SK-N-SH (cell line): ENCODE results near the gene RGS6. TPM values are rescaled to one million over a fixed set of nuclear protein-coding genes. Genes with fewer than 3 reads are reported as not detected.

Source experiments
- CTCF ChIA-PET: fragments of 300-600, 350-600 bp; formaldehyde crosslinking; extraction: SDS; loops from one replicate; lab custom pipeline; 2021; lab: Yijun Ruan, JAX
- POLR2A ChIA-PET: fragments of 350-600 bp; sonication (Branson Sonifier 250); formaldehyde crosslinking; extraction: SDS; loops from one replicate; lab custom pipeline; 2020; ENCODE audit warnings: antibody characterized with exemption, inconsistent platforms; lab: Yijun Ruan, JAX
- DNase-seq: peaks from one replicate; pipeline ENCODE4 v3.0.0; 2012
- H2AFZ ChIP-seq: fragments of 200-600 bp; sonication (generic); 2 replicates; pipeline ENCODE4 v1.8.1; 2016; ENCODE audit warnings: antibody characterized with exemption, mild to moderate bottlenecking, low read depth
- H3F3A ChIP-seq: fragments of 200-600 bp; sonication (generic); replicated peaks from 2 replicates; pipeline ENCODE3; 2016; ENCODE audit warnings: antibody characterized with exemption, mild to moderate bottlenecking; ENCODE audit not compliant: insufficient read depth
- H3K27ac ChIP-seq, 2 experiments: fragments of 200-500 bp in 1 of 2; fragments of 200-600 bp in 1 of 2; sonication (Bioruptor generic) in 1 of 2; sonication (generic), shearing (Covaris generic) in 1 of 2; 2 replicates each; pipeline versions ENCODE4 v1.5.1 to v1.6.1; 2014 to 2016; ENCODE audit warnings: low read depth in 2 of 2, inconsistent platforms in 1 of 2, low read length in 1 of 2, mild to moderate bottlenecking in 1 of 2, mixed read lengths in 1 of 2
- H3K27me3 ChIP-seq: fragments of 200-600 bp; sonication (generic), shearing (Covaris generic); 2 replicates; pipeline ENCODE4 v1.6.1; 2016; ENCODE audit warnings: mixed run types; ENCODE audit not compliant: insufficient read depth
- H3K36me3 ChIP-seq, 2 experiments: fragments of 200-500 bp in 1 of 2; fragments of 200-600 bp in 1 of 2; sonication (Bioruptor generic) in 1 of 2; sonication (generic) in 1 of 2; replicated peaks in 1 of 2; 2 replicates each; pipeline versions ENCODE3 to v1.5.1; 2014 to 2016; ENCODE audit warnings: low read length in 1 of 2, mild to moderate bottlenecking in 1 of 2; ENCODE audit not compliant: insufficient read depth in 2 of 2, control insufficient read depth in 1 of 2
- H3K4me1 ChIP-seq, 2 experiments: fragments of 200-500 bp in 1 of 2; fragments of 200-600 bp in 1 of 2; sonication (Bioruptor generic) in 1 of 2; sonication (generic), shearing (Covaris generic) in 1 of 2; 2 replicates each; pipeline versions ENCODE4 v1.5.1 to v1.6.1; 2014 to 2016; ENCODE audit warnings: low read depth in 1 of 2, low read length in 1 of 2, mixed run types in 1 of 2; ENCODE audit not compliant: insufficient read depth in 2 of 2, control insufficient read depth in 1 of 2
- H3K4me2 ChIP-seq: fragments of 200-600 bp; sonication (generic), shearing (Covaris generic); 2 replicates; pipeline ENCODE4 v1.6.1; 2017; ENCODE audit warnings: mixed run types
- H3K4me3 ChIP-seq, 2 experiments: fragments of 200-500 bp in 1 of 2; fragments of 200-600 bp in 1 of 2; sonication (Bioruptor generic) in 1 of 2; sonication (generic), shearing (Covaris generic) in 1 of 2; 2 replicates each; pipeline versions ENCODE4 v1.5.1 to v1.8.1; 2014 to 2016; ENCODE audit warnings: low read depth in 2 of 2, inconsistent platforms in 1 of 2, low read length in 1 of 2, mild to moderate bottlenecking in 1 of 2, mixed read lengths in 1 of 2, moderate library complexity in 1 of 2
- H3K79me2 ChIP-seq: fragments of 200-600 bp; sonication (generic); 2 replicates; pipeline ENCODE4 v1.8.1; 2017; ENCODE audit warnings: mild to moderate bottlenecking; ENCODE audit not compliant: insufficient read depth
- H3K9ac ChIP-seq: fragments of 200-600 bp; sonication (generic); 2 replicates; pipeline ENCODE4 v1.6.1; 2017; ENCODE audit warnings: mixed run types
- H3K9me2 ChIP-seq: fragments of 200-600 bp; sonication (generic); 2 replicates; pipeline ENCODE4 v1.6.1; 2017; ENCODE audit warnings: mixed run types
- H3K9me3 ChIP-seq: fragments of 200-600 bp; sonication (generic); 2 replicates; pipeline ENCODE4 v1.6.1; 2017; ENCODE audit warnings: mixed run types, mild to moderate bottlenecking, moderate library complexity
- H4K20me1 ChIP-seq: fragments of 200-600 bp; sonication (generic); 2 replicates; pipeline ENCODE4 v1.6.1; 2017; ENCODE audit warnings: mild to moderate bottlenecking, mixed run types; ENCODE audit not compliant: insufficient read depth
- CHD2 ChIP-seq: fragments of 150-350 bp; IDR thresholded peaks from 2 replicates; pipeline ENCODE4 v1.6.1; 2018; ENCODE audit warnings: low read length; ENCODE audit not compliant: partially characterized antibody
- EP300 ChIP-seq, 2 experiments: IDR thresholded peaks; 2 replicates each; pipeline versions ENCODE4 v1.4.0 to v1.6.1; 2012; ENCODE audit warnings: borderline replicate concordance in 1 of 2, low read depth in 1 of 2, low read length in 1 of 2
- FOSL2 ChIP-seq: IDR thresholded peaks from 2 replicates; pipeline ENCODE4 v1.4.0; 2012; ENCODE audit warnings: low read depth, mild to moderate bottlenecking, moderate library complexity, borderline replicate concordance
- FOXJ3 ChIP-seq: sonication (generic); formaldehyde crosslinking; IDR thresholded peaks from 2 replicates; pipeline ENCODE4 v1.5.1; 2020; ENCODE audit warnings: mild to moderate bottlenecking, missing genetic modification reagents
- FOXM1 ChIP-seq: IDR thresholded peaks from 2 replicates; pipeline ENCODE4 v1.4.0; 2012; ENCODE audit warnings: low read depth, mild to moderate bottlenecking
- GABPA ChIP-seq: IDR thresholded peaks from 2 replicates; pipeline ENCODE4 v1.4.0; 2012; ENCODE audit warnings: low read depth, mild to moderate bottlenecking
- GATA2 ChIP-seq: sonication (generic); formaldehyde crosslinking; IDR thresholded peaks from 2 replicates; pipeline ENCODE4 v1.5.0; 2020; ENCODE audit warnings: mild to moderate bottlenecking, missing genetic modification reagents
- MEF2A ChIP-seq: IDR thresholded peaks from 2 replicates; pipeline ENCODE4 v1.4.0; 2012; ENCODE audit warnings: low read depth, borderline replicate concordance
- MXI1 ChIP-seq: IDR thresholded peaks from 2 replicates; pipeline ENCODE4 v1.6.1; 2012; ENCODE audit warnings: mild to moderate bottlenecking, low read depth, low read length, improper control_type of control experiment
- NRF1 ChIP-seq: IDR thresholded peaks from 2 replicates; pipeline ENCODE4 v1.6.1; 2012; ENCODE audit warnings: low read depth, mild to moderate bottlenecking, low read length
- POLR2AphosphoS5 ChIP-seq: IDR thresholded peaks from 2 replicates; pipeline ENCODE4 v1.6.1; 2012; ENCODE audit warnings: low read depth, low read length
- RCOR1 ChIP-seq: fragments of 150-350 bp; IDR thresholded peaks from 2 replicates; pipeline ENCODE4 v1.6.1; 2017; ENCODE audit warnings: antibody characterized with exemption, low read length
- RXRA ChIP-seq: IDR thresholded peaks from 2 replicates; pipeline ENCODE4 v1.4.0; 2012; ENCODE audit warnings: low read depth, mild to moderate bottlenecking, borderline replicate concordance
- SMC3 ChIP-seq: IDR thresholded peaks from 2 replicates; pipeline ENCODE4 v1.6.1; 2012; ENCODE audit warnings: low read depth, low read length, improper control_type of control experiment
- TAF1 ChIP-seq: IDR thresholded peaks from 2 replicates; pipeline ENCODE4 v1.6.1; 2012; ENCODE audit warnings: low read depth, mild to moderate bottlenecking, low read length, moderate library complexity, borderline replicate concordance
- YY1 ChIP-seq: IDR thresholded peaks from 2 replicates; pipeline ENCODE4 v1.4.0; 2012; ENCODE audit warnings: low read depth, mild to moderate bottlenecking
- WGBS: methylation state at CpG from one replicate; pipeline ENCODE4 v1.1.6; 2017; ENCODE audit warnings: low lambda C conversion rate; 5-methylcytosine and 5-hydroxymethylcytosine counted together
- polyA plus RNA-seq, 3 experiments: library from polyadenylated mRNA; depleted of rRNA; stranded (reverse); fragments of >200 nt; gene quantifications; 2 replicates each; pipeline ENCODE4 v1.2.3, GENCODE V29; 2012
- TF ChIP-seq, protein P1 (sequence below): fragments of 150-350 bp; IDR thresholded peaks from 2 replicates; pipeline ENCODE4 v1.6.1; 2017; ENCODE audit warnings: antibody characterized with exemption, low read length, low read depth, borderline replicate concordance
- TF ChIP-seq, protein P2 (sequence below): IDR thresholded peaks from 2 replicates; pipeline ENCODE4 v1.4.0; 2012; ENCODE audit warnings: low read depth, borderline replicate concordance
- TF ChIP-seq, protein P3 (sequence below): IDR thresholded peaks from 2 replicates; pipeline ENCODE4 v1.4.0; 2012; ENCODE audit warnings: low read depth
- TF ChIP-seq, protein P4 (sequence below): IDR thresholded peaks from 2 replicates; pipeline ENCODE4 v1.6.1; 2012; ENCODE audit warnings: mild to moderate bottlenecking, low read depth, low read length, moderate library complexity
- TF ChIP-seq, protein P5 (sequence below): fragments of 200-600 bp; sonication (generic); IDR thresholded peaks from 2 replicates; pipeline ENCODE4 v1.6.1; 2017; ENCODE audit warnings: antibody characterized with exemption, mild to moderate bottlenecking, moderate library complexity

Gene RGS6
- polyA plus RNA-seq, 1 of the 3 experiments (the other 2 are of a cell fraction) = not detected

DNA sequence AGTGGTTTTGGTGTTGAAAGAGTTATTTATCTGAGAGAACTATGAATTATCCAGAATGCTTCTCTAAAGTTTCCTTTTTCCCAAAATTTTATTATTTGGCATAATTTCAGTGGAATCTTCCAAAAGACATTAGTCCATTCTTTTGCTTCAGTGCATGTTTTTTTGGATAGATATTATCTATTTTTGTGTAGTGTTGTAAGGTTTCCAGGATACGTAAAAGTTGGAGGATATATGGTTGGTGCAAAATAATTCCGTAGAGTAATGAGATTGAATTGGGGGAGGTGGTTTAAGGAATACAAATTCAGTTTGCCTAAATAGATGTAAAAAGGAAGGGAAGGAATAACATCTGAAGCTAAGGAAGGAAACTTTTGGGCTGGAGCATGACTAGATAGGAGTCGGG is 186.6 kb downstream of the RGS6 start:
- Histone ChIP-seq H2AFZ (no peak overlapping the region), H3K4me3 (no peak overlapping the region), H3K79me2 (no peaks in the 10 kb centered on the region), H3K9me3 (no peaks in the 10 kb centered on the region), H3K36me3 (no peaks in the 10 kb centered on the region), H3F3A (no peaks in the 10 kb centered on the region), H3K4me1 (no peaks in the 10 kb centered on the region), H3K9me2 (no peaks in the 10 kb centered on the region), H3K4me2 (no peak overlapping the region), H3K27ac (no peak overlapping the region), H4K20me1 (no peaks in the 10 kb centered on the region), H3K9ac (no peak overlapping the region), H3K27me3 (no peaks in the 10 kb centered on the region; the same call in 1 of the 2 replicates)
- CTCF ChIA-PET = interaction anchor here (1.0 kb wide), 1 partner anchor 15 kb away, joined by 4 read pairs; no protein-coding TSS in a partner anchor
- DNase-seq = no peak
- WGBS = 4% methylated on average over 3 of the region's 3 CpGs
- no peak for TF ChIP-seq MEF2A
- TF ChIP-seq RCOR1 = no peak
- TF ChIP-seq FOXJ3 (CRISPR knock-in tag) = no peak
- TF ChIP-seq RXRA = no peak
- no peak for TF ChIP-seq FOXM1
- TF ChIP-seq CHD2 = no peak
- TF ChIP-seq, protein P1, sequence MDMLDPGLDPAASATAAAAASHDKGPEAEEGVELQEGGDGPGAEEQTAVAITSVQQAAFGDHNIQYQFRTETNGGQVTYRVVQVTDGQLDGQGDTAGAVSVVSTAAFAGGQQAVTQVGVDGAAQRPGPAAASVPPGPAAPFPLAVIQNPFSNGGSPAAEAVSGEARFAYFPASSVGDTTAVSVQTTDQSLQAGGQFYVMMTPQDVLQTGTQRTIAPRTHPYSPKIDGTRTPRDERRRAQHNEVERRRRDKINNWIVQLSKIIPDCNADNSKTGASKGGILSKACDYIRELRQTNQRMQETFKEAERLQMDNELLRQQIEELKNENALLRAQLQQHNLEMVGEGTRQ = no peak
- no peak for TF ChIP-seq GATA2 (CRISPR knock-in tag)
- TF ChIP-seq POLR2AphosphoS5 = no peak
- TF ChIP-seq, protein P2, sequence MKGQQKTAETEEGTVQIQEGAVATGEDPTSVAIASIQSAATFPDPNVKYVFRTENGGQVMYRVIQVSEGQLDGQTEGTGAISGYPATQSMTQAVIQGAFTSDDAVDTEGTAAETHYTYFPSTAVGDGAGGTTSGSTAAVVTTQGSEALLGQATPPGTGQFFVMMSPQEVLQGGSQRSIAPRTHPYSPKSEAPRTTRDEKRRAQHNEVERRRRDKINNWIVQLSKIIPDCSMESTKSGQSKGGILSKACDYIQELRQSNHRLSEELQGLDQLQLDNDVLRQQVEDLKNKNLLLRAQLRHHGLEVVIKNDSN = no peak
- no peak for TF ChIP-seq TAF1
- TF ChIP-seq YY1 = no peak
- TF ChIP-seq GABPA = no peak
- TF ChIP-seq, protein P3, sequence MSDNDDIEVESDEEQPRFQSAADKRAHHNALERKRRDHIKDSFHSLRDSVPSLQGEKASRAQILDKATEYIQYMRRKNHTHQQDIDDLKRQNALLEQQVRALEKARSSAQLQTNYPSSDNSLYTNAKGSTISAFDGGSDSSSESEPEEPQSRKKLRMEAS = no peak
- no peak for TF ChIP-seq NRF1
- no peak for TF ChIP-seq SMC3
- no peak for TF ChIP-seq FOSL2
- TF ChIP-seq EP300 (IDR thresholded peaks at IDR 0.05; ENCODE audit: borderline replicate concordance in 1 of 2, low read depth in 1 of 2, low read length in 1 of 2) = no peak
- POLR2A ChIA-PET = no interaction called here

DNA sequence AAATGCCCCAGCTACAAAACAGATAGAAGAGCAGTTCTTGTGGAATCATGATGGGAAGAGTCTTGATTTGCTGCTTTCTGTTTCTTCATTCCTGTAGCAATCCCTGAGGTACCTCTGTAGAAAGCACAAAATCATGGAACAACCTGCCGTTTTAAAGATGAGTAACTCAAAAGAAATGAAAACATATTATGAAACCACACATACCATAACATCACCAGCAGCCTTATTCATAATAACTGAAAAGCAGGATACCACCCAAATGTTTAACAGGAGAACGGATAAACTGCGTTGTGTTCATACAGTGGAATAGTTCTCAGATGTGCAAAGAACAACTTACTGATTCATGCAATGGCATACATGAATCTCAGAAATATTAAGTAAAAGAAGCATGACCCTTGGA is 188.1 kb downstream of the RGS6 start:
- ChIA-PET CTCF (no interaction called here), POLR2A (no interaction called here)
- no peaks in the 10 kb centered on the region for H3K9me3 ChIP-seq
- TF ChIP-seq CHD2 = no peak
- TF ChIP-seq, protein P4, sequence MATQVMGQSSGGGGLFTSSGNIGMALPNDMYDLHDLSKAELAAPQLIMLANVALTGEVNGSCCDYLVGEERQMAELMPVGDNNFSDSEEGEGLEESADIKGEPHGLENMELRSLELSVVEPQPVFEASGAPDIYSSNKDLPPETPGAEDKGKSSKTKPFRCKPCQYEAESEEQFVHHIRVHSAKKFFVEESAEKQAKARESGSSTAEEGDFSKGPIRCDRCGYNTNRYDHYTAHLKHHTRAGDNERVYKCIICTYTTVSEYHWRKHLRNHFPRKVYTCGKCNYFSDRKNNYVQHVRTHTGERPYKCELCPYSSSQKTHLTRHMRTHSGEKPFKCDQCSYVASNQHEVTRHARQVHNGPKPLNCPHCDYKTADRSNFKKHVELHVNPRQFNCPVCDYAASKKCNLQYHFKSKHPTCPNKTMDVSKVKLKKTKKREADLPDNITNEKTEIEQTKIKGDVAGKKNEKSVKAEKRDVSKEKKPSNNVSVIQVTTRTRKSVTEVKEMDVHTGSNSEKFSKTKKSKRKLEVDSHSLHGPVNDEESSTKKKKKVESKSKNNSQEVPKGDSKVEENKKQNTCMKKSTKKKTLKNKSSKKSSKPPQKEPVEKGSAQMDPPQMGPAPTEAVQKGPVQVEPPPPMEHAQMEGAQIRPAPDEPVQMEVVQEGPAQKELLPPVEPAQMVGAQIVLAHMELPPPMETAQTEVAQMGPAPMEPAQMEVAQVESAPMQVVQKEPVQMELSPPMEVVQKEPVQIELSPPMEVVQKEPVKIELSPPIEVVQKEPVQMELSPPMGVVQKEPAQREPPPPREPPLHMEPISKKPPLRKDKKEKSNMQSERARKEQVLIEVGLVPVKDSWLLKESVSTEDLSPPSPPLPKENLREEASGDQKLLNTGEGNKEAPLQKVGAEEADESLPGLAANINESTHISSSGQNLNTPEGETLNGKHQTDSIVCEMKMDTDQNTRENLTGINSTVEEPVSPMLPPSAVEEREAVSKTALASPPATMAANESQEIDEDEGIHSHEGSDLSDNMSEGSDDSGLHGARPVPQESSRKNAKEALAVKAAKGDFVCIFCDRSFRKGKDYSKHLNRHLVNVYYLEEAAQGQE = no peak
- TF ChIP-seq SMC3 = no peak
- TF ChIP-seq, protein P5, sequence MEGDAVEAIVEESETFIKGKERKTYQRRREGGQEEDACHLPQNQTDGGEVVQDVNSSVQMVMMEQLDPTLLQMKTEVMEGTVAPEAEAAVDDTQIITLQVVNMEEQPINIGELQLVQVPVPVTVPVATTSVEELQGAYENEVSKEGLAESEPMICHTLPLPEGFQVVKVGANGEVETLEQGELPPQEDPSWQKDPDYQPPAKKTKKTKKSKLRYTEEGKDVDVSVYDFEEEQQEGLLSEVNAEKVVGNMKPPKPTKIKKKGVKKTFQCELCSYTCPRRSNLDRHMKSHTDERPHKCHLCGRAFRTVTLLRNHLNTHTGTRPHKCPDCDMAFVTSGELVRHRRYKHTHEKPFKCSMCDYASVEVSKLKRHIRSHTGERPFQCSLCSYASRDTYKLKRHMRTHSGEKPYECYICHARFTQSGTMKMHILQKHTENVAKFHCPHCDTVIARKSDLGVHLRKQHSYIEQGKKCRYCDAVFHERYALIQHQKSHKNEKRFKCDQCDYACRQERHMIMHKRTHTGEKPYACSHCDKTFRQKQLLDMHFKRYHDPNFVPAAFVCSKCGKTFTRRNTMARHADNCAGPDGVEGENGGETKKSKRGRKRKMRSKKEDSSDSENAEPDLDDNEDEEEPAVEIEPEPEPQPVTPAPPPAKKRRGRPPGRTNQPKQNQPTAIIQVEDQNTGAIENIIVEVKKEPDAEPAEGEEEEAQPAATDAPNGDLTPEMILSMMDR = no peak
- TF ChIP-seq FOXJ3 (CRISPR knock-in tag) = no peak
- TF ChIP-seq MXI1 = no peak
- H3K4me1 ChIP-seq = no peaks in the 10 kb centered on the region
- no peaks in the 10 kb centered on the region for H3K9me2 ChIP-seq
- 0% methylated on average over 3 of the region's 3 CpGs for WGBS
- no peak overlapping the region for H3K27ac ChIP-seq
- H3F3A ChIP-seq = no peaks in the 10 kb centered on the region
- no peaks in the 10 kb centered on the region for H4K20me1 ChIP-seq
- no peak overlapping the region for H3K4me2 ChIP-seq
- no peak overlapping the region for H2AFZ ChIP-seq
- H3K27me3 ChIP-seq = no peaks in the 10 kb centered on the region; the same call in 1 of the 2 replicates
- H3K79me2 ChIP-seq = no peaks in the 10 kb centered on the region
- no peaks in the 10 kb centered on the region for H3K36me3 ChIP-seq
- H3K4me3 ChIP-seq = no peak overlapping the region
- H3K9ac ChIP-seq = no peak overlapping the region
- DNase-seq = no peak
